Measurements from ENCODE around the gene BTBD7.

BTBD7 gene

GRCh38 chr14:93330609-93331000, 2.2 kb downstream of the BTBD7 start:
- DNase-seq = no peak

DNA sequence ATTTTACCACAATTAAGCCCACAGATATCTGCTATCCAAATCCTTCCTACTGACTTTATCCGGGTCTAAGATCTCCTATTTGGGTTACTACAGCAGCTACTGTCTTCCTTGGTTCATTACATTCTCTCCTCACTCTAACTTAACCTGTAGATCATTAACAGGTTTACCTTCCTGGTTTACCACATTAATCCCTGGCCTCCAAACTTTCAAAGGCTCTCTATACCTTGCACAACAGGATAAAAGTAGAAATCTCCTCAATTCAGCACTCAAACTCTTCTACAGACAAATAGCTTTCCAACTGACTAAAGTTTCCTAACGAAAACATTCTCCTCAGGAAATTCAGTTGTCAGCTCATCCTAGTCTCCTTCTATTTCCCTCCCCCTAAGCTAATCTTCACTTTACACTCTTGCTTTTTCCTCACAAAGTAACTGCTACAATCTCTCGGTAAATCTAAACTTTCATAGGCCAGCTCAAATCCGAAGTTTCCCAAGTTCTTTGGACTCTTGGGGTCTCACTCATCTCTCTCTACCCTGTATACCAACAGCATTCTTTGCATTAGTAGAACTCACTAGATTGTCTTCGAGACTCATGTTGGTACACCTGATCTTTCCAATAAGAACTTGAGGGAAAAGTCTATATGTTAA, 2.7 kb downstream of the BTBD7 start:
- DNase-seq = no peak

DNA sequence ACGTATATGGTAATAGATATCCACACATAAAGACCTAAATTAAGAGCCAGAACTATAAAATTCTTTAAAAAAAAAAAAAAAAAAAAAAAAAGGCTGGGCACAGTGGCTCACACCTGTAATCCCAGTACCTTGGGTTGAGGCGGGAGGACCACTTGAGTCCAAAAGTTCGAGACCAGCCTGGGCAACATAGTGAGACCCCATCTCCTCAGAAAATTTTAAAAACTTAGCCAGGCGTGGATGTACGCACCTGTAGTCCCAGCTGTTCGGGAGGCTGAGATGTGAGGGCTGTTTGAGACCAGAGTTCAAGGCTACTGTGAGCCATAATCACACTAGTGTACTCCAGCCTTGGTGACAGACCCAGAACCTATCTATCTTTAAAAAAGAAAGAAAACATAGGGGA, 4.3 kb downstream of the BTBD7 start:
- no peak for DNase-seq

- no peak for DNase-seq
Observed at GRCh38 chr14:93326196-93326595, 6.6 kb downstream of the BTBD7 start.

DNA sequence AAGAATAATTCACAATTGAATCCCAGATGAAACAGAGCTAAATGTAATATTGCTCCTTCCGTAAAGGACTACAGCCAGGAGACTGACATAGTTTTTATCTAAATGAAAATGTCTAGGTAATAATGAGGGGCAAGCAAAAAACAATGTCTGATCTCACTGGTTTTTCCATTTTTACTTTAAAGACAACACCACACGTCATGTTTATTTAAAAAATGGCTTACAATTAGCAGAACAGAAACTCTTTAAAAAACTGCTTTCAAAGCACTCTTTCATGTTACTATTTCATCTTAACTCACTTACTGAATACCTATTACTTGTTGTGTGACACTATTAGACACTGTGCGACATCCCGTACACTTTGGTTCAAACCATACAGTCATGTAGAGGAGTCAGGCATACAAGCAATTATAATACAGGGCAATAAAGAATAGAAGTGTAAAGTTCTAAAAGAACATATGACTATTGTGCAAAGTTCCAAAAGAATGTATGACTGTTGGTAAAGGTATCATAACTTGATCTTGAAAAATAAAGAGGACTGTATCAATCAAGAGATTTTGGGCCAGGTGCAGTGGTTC, 9.1 kb downstream of the BTBD7 start:
- DNase-seq = no peak

GRCh38 chr14:93322929-93323599, 9.8 kb downstream of the BTBD7 start:
- DNase-seq = no peak

- DNase-seq = no peak
Observed at GRCh38 chr14:93320489-93320888, 12.3 kb downstream of the BTBD7 start.

DNA sequence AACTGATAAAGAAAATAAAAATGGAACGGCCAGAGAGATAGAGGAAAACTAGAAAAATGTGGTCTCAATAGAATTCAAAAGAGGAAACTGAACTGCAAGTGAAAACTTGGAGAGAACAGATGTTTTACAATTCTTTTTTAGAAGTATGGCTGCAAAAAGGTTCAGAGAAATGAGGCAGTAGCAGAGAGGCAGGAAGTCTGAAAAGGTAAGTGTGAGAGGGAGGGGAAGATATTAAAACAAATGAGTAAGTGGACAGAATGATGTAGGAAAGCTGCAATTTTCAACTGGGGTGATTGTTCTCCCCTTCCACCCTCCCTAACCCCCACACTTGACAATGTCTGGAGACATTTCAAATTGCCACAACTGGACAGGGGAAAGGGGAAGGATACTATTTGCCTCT, 12.9 kb downstream of the BTBD7 start:
- DNase-seq = no peak

- no peak for DNase-seq
Observed at GRCh38 chr14:93319494-93319893, 13.3 kb downstream of the BTBD7 start.

- DNase-seq = no peak
Observed at GRCh38 chr14:93318927-93319326, 13.9 kb downstream of the BTBD7 start.

DNA sequence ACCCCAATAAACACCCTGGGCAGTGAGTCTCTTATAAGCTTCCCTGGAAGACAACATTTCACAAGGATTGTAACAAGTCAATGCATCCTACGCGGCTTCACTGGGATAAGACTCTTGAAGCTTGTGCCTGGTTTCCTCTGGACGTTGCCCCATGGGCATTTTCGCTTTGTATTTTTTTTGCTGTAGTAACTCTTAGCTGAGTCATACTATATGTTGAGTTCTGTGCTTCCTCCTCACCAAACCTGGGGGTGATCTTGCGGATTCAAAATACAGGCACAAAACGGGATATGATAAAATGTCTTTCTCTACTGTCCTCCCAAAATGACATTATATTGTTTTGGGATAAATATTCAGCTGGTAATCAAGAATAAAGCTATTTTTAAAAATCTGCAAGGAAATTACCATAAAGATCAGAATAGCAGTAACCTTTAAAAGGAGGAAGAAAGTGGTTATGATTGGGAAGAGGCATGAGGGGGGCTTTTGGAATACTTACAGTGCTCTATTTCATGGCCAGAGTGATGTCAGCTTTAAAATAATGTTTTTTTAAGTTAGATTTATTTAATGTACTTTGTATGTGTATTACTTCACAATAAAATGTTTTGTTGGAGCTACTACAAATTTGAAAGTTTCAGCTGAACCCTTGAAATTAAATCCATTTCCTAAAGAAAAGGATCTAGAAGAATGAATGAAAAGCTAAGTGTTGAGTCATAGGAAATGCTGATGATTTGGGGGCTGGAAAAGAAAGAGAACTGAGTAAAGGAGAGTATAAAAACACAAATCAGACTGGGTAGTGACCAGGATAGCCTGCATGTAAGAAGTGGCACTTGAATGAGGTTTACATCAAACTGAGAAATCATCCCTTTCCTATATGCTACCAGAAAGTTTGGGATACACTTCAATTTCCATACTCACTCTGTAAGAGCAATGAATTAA, 14.7 kb downstream of the BTBD7 start:
- DNase-seq = no peak

- DNase-seq = no peak
Observed at GRCh38 chr14:93317210-93317874, 15.5 kb downstream of the BTBD7 start.

- DNase-seq = no peak
Observed at GRCh38 chr14:93316716-93317115, 16.1 kb downstream of the BTBD7 start.

- DNase-seq = no peak
Observed at GRCh38 chr14:93315575-93315974, 17.3 kb downstream of the BTBD7 start.

GRCh38 chr14:93311082-93311481, 21.8 kb downstream of the BTBD7 start:
- DNase-seq = no peak

GRCh38 chr14:93309427-93309966, 23.3 kb downstream of the BTBD7 start:
- no peak for DNase-seq

DNA sequence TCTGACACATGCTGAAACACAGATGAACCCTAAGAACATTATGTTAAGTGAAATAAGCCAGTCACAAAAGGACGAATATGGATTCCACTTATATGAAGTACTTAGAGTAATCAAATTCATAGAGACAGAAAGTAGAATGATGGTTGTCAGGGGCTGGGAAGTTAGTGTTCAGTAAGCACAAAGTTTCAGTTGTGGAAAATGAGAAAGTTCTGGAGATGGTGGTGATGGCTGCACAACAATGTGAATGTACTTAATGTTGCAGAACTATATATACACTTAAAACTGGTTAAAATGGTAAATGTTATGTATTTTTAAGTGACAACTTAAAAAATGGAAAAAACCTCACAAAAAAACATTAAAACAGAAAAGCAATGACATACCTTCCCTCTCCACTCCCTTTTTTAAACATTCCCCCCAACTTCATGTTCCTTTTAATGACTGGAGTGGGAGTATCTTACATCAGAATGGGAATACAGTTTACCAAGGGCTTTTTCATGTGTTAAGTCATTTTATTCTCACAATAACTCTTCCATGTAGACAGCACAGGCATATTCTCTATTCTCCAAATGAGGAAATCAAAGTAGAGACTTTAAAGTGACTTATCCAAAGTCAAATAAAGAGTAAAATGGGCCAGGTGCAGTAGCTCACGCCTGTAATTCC, 24.0 kb downstream of the BTBD7 start:
- DNase-seq = no peak

- no peak for DNase-seq
Observed at GRCh38 chr14:93306812-93307211, 26.0 kb downstream of the BTBD7 start.

GRCh38 chr14:93305725-93306418, 27.0 kb downstream of the BTBD7 start:
- DNase-seq = no peak

DNA sequence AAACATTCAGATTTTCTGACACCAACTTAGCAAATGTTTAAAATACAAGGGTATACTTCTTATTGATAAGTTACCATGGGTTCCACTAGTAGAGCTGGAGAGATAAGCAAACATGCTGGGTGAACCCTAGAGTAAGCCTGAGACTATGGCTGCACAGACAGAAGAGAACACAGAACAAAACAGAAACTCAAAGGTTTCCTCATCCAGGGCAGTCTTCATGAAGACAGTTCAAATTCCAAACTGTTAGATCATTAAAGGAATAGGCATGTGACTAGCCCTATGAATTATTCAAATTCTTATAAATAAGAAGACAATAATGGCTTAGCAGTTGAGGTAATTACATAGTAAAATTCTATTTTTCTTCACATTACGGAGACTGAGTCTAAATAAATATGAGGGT, 28.1 kb downstream of the BTBD7 start:
- DNase-seq = no peak

GRCh38 chr14:93303659-93304058, 29.2 kb downstream of the BTBD7 start:
- DNase-seq = no peak
